Spleen (tissue), 7 donors: ENCODE data around the gene XPNPEP1.

Source experiments
- CTCF ChIP-seq, 11 experiments: fragments of 200-600 bp in 7 of 11; fragments of 450-650 bp in 4 of 11; sonication (generic) in 4 of 11; IDR thresholded peaks in 8 of 11; conservative IDR thresholded peaks in 3 of 11; 1 replicate in 7 of 11; 2 replicates in 4 of 11; pipeline versions ENCODE4 v1.4.0 to v1.8.0; 2016 to 2021; ENCODE audit warnings: antibody characterized with exemption in 11 of 11, inconsistent platforms in 4 of 11, mild to moderate bottlenecking in 1 of 11
- POLR2AphosphoS5 ChIP-seq, 3 donors: sonication (generic); formaldehyde crosslinking; IDR thresholded peaks; one replicate each; pipeline ENCODE4 v1.5.1; 2017; ENCODE audit warnings: antibody characterized with exemption in 3 of 3
- donor health status: DM: no; HTN: no; CAD: no; lungs with moderate emphysema.
- donor health status: DM: no; HTN: no; CAD: no.
- donor health status: DM: no; HTN: no; CAD: no.

DNA sequence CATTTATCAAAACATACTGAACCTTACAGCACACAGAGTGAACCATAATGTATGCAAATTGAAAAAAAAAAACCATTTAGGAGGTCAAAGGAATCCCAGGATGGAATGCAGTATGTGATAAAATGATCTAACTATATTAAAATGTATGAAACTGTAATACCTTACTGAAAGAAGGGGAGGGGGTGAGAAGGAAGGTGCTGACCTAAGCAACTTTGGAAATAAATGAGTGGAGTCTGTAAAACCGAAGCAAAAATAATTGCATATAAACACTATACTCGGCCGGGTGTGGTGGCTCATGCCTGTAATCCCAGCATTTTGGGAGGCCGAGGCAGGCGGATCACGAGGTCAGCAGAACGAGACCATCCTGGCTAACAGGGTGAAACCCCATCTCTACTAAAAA lies 69.4 kb downstream of the XPNPEP1 start:
- TF ChIP-seq CTCF (IDR thresholded peaks at IDR 0.05 in 8 of 11, conservative IDR thresholded peaks at IDR 0.05 in 3 of 11), result no peak
- no peak for TF ChIP-seq POLR2AphosphoS5 (IDR thresholded peaks at IDR 0.05)
